DND-41 (cell line): ENCODE data around the gene BEX4.

Experiments
- CTCF ChIP-seq: IDR thresholded peaks from 2 replicates; pipeline ENCODE4 v1.5.1; 2012; ENCODE audit warnings: borderline replicate concordance, low read length, moderate library complexity, mild to moderate bottlenecking; ENCODE audit not compliant: poor library complexity, severe bottlenecking; ENCODE audit errors: extremely low read depth
- EZH2 ChIP-seq: IDR thresholded peaks from 3 replicates; pipeline ENCODE4 v1.6.1; 2012; ENCODE audit warnings: borderline replicate concordance, low read depth, mild to moderate bottlenecking, moderate library complexity, low read length, inconsistent platforms; ENCODE audit not compliant: severe bottlenecking

GRCh38 chrX:103240155-103240554 lies 25.2 kb downstream of the BEX4 start:
- TF ChIP-seq CTCF (no peak), EZH2 (no peak)
